Measurements from ENCODE around the gene CDH4.

DNA sequence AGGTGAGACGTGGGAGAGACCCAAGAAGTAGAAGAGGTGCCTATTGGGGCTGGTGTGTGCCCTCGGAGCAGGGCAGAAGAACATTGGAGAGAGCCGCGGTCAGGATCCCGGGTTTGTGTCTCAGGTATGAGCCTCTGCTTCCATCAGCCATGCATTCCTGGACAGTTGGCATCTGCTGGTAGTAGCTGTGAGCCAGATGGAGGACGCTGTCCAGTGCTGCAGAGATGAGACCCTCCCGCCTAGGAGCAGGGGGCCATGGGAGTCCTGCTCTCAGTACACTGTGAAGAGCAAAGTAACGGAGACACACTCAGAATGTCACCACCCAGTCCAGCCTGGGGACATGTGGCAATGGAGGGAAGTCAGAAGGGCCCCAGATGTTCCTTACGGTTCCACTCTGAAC lies 108.2 kb downstream of the CDH4 start:
- TF ChIP-seq, protein P1, sequence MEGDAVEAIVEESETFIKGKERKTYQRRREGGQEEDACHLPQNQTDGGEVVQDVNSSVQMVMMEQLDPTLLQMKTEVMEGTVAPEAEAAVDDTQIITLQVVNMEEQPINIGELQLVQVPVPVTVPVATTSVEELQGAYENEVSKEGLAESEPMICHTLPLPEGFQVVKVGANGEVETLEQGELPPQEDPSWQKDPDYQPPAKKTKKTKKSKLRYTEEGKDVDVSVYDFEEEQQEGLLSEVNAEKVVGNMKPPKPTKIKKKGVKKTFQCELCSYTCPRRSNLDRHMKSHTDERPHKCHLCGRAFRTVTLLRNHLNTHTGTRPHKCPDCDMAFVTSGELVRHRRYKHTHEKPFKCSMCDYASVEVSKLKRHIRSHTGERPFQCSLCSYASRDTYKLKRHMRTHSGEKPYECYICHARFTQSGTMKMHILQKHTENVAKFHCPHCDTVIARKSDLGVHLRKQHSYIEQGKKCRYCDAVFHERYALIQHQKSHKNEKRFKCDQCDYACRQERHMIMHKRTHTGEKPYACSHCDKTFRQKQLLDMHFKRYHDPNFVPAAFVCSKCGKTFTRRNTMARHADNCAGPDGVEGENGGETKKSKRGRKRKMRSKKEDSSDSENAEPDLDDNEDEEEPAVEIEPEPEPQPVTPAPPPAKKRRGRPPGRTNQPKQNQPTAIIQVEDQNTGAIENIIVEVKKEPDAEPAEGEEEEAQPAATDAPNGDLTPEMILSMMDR (conservative IDR thresholded peaks at IDR 0.05), result no peak
- no peak for TF ChIP-seq ZFX (IDR thresholded peaks at IDR 0.05)

Measured in C4-2B (cell line).